HL-60 (cell line): ENCODE measurements around the gene NUP93.

Source experiments
- GABPA ChIP-seq: IDR thresholded peaks from 2 replicates; pipeline ENCODE4 v1.6.1; 2012; ENCODE audit warnings: low read depth
- POLR2AphosphoS5 ChIP-seq: IDR thresholded peaks from 2 replicates; pipeline ENCODE4 v1.6.1; 2012; ENCODE audit warnings: low read depth
- TF ChIP-seq, protein P1 (sequence below): IDR thresholded peaks from one replicate; pipeline ENCODE4 v1.5.1; 2011; ENCODE audit warnings: low read length, control low read depth, inconsistent platforms; ENCODE audit not compliant: insufficient read depth
- TF ChIP-seq, protein P2 (sequence below): IDR thresholded peaks from 2 replicates; pipeline ENCODE4 v1.6.1; 2012; ENCODE audit warnings: low read depth; ENCODE audit not compliant: insufficient replicate concordance

DNA sequence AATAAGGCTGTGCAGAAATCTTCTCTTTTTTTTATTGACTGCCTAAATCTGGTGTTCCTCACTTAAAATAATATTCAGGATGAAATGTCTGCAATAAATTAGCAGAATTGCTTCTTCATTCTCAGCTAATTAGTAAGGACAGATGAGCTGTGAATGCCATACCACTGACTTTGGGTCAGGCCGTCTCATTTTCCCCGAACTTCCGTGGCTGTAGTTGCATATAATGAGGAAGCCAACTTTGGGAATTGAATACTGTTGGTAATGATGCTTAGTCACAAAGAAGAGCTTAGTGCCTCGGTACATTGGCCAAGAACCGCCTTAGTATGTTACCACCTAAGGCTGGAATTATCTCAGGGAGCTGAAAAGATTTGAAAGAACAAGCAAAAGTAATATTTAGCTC lies 47.6 kb downstream of the NUP93 start:
- TF ChIP-seq, protein P1, sequence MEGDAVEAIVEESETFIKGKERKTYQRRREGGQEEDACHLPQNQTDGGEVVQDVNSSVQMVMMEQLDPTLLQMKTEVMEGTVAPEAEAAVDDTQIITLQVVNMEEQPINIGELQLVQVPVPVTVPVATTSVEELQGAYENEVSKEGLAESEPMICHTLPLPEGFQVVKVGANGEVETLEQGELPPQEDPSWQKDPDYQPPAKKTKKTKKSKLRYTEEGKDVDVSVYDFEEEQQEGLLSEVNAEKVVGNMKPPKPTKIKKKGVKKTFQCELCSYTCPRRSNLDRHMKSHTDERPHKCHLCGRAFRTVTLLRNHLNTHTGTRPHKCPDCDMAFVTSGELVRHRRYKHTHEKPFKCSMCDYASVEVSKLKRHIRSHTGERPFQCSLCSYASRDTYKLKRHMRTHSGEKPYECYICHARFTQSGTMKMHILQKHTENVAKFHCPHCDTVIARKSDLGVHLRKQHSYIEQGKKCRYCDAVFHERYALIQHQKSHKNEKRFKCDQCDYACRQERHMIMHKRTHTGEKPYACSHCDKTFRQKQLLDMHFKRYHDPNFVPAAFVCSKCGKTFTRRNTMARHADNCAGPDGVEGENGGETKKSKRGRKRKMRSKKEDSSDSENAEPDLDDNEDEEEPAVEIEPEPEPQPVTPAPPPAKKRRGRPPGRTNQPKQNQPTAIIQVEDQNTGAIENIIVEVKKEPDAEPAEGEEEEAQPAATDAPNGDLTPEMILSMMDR = no peak
- TF ChIP-seq POLR2AphosphoS5 (no peak), GABPA (no peak)
- TF ChIP-seq, protein P2, sequence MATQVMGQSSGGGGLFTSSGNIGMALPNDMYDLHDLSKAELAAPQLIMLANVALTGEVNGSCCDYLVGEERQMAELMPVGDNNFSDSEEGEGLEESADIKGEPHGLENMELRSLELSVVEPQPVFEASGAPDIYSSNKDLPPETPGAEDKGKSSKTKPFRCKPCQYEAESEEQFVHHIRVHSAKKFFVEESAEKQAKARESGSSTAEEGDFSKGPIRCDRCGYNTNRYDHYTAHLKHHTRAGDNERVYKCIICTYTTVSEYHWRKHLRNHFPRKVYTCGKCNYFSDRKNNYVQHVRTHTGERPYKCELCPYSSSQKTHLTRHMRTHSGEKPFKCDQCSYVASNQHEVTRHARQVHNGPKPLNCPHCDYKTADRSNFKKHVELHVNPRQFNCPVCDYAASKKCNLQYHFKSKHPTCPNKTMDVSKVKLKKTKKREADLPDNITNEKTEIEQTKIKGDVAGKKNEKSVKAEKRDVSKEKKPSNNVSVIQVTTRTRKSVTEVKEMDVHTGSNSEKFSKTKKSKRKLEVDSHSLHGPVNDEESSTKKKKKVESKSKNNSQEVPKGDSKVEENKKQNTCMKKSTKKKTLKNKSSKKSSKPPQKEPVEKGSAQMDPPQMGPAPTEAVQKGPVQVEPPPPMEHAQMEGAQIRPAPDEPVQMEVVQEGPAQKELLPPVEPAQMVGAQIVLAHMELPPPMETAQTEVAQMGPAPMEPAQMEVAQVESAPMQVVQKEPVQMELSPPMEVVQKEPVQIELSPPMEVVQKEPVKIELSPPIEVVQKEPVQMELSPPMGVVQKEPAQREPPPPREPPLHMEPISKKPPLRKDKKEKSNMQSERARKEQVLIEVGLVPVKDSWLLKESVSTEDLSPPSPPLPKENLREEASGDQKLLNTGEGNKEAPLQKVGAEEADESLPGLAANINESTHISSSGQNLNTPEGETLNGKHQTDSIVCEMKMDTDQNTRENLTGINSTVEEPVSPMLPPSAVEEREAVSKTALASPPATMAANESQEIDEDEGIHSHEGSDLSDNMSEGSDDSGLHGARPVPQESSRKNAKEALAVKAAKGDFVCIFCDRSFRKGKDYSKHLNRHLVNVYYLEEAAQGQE = no peak
